ENCODE measurements around the gene ATP6V1E1.

The ATP6V1E1 gene

GRCh38 chr22:17563936-17564391 is 64.6 kb downstream of the ATP6V1E1 start:
- no peak overlapping the region for H3K4me3 ChIP-seq (replicated peaks; ENCODE audit: low read depth, low read length)
- no peak for TF ChIP-seq CTCF (IDR thresholded peaks at IDR 0.05; ENCODE audit: low read depth, low read length, missing control alignments)
- no peak for DNase-seq (ENCODE audit: extremely low read depth, low read depth)

- no peak for DNase-seq (ENCODE audit: extremely low read depth, low read depth)
- no peak within 1 kb of the TSS for H3K4me3 ChIP-seq (replicated peaks; ENCODE audit: low read depth, low read length)
- no peak for TF ChIP-seq CTCF (IDR thresholded peaks at IDR 0.05; ENCODE audit: low read depth, low read length, missing control alignments)
Observed at GRCh38 chr22:17562906-17563870, 65.4 kb downstream of the ATP6V1E1 start, which contains the start of gene SLC25A18. Gene SLC25A18 (plus strand): TSS chr22:17563498. CDS start chr22:17579945, 16,447 bp downstream.

GRCh38 chr22:17559188-17559587 is 69.4 kb downstream of the ATP6V1E1 start:
- H3K4me3 ChIP-seq (replicated peaks; ENCODE audit: low read depth, low read length): no peak overlapping the region
- DNase-seq (ENCODE audit: extremely low read depth, low read depth): no peak
- no peak for TF ChIP-seq CTCF (IDR thresholded peaks at IDR 0.05; ENCODE audit: low read depth, low read length, missing control alignments)

- H3K4me3 ChIP-seq (replicated peaks; ENCODE audit: low read depth, low read length): no peak overlapping the region
- TF ChIP-seq CTCF (IDR thresholded peaks at IDR 0.05; ENCODE audit: low read depth, low read length, missing control alignments): no peak
- DNase-seq (ENCODE audit: extremely low read depth, low read depth): no peak
Observed at GRCh38 chr22:17554814-17555213, 73.7 kb downstream of the ATP6V1E1 start.

GRCh38 chr22:17552737-17553136 is 75.8 kb downstream of the ATP6V1E1 start:
- no peak for TF ChIP-seq CTCF (IDR thresholded peaks at IDR 0.05; ENCODE audit: low read depth, low read length, missing control alignments)
- no peak for DNase-seq (ENCODE audit: extremely low read depth, low read depth)
- H3K4me3 ChIP-seq (replicated peaks; ENCODE audit: low read depth, low read length): no peak overlapping the region

- no peak for TF ChIP-seq CTCF (IDR thresholded peaks at IDR 0.05; ENCODE audit: low read depth, low read length, missing control alignments)
- no peak for DNase-seq (ENCODE audit: extremely low read depth, low read depth)
- H3K4me3 ChIP-seq (replicated peaks; ENCODE audit: low read depth, low read length): no peak overlapping the region
Observed at GRCh38 chr22:17549655-17550054, 78.9 kb downstream of the ATP6V1E1 start.
